ENCODE data around the gene NPB.

Gene NPB

DNA sequence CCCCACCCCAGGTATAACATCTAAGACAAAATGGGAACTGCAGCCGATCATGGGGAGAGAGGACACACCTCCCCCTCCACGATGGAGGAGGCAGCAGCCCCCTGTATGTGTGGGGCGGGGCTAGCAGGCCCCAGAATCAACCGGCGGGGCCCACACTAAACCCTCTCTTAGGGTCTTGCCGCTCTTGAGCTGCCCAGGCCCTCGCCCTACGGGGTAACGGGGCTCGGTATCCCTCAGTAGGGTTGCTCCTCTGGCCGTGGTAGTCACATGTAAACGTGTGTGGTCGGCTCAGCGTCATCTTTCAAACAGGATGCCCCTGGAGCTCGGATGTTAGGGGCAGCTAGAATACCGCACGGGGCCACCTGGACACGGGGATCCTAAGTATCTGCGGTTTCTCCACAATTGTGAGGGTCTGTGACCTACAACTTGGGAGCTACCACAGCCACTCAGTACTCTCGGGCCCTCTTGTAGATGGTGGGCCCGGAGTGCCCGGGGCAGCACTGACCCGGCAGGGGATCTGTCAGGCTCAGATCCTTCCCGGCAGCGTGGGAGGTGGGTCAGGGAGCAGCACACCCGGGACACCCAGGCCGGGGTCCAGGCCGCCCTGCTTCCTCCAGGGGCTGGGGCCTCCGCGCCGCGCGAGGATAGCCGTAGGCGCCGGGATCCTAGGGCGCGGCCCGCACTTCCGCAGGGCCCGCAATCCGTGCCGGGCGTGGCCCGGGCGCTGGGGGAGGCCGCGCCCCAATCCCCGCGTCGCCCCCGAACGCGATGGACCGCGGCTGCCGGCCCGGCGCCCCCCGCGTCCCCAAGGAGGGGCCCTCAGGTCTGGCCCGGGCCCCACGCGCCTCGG is 31.7 kb upstream of the NPB start:
- DNase-seq = peak; percentile 64

DNA sequence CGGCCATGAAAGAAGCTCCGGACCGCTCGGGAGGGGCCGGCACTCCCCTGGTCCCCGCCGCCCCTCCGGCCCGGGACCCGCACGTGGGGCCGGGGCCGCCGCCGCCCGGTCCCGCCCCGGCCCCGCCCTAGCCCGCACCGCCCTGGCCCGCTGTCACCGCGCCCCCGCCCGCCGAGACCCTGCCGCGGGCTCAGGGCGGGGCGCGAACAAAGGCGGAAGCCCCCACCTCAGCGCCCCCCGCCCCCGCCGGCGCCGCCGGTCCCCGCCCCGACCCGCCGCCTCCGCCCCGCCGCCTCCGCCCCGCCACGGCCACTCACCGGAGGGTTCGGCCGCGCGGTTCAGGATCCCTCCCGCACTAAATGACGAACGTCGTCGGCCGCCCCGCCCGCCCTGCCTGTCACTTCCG is 31.1 kb upstream of the NPB start, which contains the start of gene ARHGDIA:
Gene ARHGDIA (minus strand): TSS at position 357 of the 406 bp plus-strand sequence. CDS start 1,407 bp downstream, outside the sequence.
- DNase-seq = no peak

- peak; percentile 97 for DNase-seq
These were observed 30.4 kb upstream of the NPB start for GRCh38 chr17:81871387-81872230.

- DNase-seq = no peak
These were observed 24.5 kb upstream of the NPB start for GRCh38 chr17:81877569-81877968.

DNA sequence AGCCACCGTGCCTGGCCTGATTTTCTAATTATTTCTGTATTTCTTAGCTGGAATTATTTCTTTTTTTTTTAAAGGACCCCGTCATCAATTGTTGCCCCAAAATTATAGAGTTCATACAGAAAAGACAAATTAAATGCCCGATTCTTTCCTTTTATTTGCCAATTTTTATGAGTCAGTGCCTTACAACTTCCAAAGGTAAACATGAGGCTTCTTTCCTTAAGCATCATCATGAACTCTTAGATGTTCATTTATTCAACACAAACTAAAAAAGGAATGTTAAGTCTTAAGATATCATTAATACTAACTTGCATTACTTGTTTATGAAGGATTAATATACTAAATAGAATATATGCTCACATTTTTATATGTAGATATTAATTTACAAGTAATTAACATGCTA is 23.7 kb upstream of the NPB start:
- no peak for DNase-seq

DNA sequence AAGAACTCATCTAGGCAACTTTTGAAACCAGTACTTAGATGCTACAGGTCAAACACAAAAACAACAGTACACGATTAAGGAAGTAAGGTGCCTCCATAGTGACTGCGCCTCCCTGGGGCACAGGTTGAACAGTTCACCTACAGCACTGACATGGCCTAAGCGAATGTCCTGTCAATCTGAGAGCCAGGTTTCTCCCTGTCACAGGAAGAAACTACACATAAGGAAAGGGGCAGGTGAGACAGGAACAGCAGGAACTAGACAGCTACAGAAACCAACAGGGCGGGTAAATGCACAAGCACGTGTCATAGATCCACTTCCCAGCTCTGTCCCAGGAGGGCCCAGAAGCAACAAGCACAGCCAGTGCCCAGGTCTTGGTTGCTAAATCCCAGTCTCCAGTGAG is 22.9 kb upstream of the NPB start:
- DNase-seq = no peak

DNA sequence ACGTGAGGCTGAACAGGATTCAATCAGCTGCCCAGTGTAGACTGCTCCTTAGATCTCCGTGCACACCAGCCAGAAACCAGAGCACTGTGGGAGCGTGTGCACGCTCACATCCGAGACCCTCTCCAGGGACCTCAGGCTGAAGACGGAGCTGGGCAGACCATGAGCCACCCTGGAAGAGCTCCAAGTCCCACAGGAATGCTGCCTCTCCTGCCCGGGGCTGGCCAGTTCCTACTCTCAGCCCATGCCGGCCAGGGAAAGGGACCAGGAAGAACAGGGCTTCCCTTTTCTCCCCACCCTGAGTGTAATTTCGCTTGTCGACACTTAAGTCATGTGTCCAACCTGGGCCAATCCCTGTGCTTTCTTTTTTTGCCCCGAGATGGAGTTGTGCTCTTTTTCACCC is 17.5 kb upstream of the NPB start:
- DNase-seq = no peak

GRCh38 chr17:81884968-81885367 is 17.1 kb upstream of the NPB start:
- DNase-seq = no peak

GRCh38 chr17:81885454-81885853 is 16.6 kb upstream of the NPB start:
- no peak for DNase-seq

- DNase-seq = no peak
These were observed 16.0 kb upstream of the NPB start for GRCh38 chr17:81885869-81886548.

DNA sequence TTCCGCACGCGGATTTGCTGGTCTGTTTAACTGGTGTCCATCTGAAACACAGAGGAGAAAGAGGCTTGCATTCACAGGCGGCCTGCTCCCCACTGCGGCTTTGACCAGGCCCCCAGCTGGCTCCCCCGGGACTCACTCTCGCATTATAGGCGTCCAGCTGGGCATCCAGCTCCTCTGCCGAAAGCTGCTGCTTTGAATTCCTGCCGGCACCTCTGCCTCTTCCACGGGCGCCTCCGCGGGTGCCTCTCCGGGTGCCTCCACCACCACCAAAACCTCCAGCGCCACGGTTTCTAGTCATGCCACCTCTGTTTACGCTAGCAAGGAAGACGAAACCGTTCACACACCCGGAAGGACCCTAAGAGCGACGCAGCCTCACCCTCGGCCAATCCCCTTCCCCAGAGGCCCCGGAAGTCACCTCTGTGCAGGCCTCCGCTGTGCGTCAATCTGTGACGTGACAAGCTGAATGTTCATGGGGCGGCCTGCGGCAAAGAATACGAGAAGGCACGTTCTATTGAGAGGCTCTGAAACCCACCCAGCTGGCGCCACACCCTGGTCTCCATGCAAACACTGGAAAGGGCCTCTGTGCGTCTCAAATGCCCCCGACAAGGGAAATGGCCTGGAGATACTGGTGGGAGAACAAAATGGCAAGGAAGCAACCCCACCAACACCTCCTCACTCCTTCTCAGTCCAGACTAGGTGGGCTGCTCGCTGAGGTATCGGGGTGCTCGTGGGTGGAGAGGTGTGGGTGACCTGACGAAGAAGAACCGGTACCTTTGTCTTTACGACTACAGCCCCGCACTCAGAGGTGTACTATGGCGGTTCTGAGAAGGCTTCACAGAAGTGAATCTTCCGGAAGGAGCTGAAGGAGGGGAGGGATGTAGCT is 13.7 kb upstream of the NPB start:
- DNase-seq = no peak

DNA sequence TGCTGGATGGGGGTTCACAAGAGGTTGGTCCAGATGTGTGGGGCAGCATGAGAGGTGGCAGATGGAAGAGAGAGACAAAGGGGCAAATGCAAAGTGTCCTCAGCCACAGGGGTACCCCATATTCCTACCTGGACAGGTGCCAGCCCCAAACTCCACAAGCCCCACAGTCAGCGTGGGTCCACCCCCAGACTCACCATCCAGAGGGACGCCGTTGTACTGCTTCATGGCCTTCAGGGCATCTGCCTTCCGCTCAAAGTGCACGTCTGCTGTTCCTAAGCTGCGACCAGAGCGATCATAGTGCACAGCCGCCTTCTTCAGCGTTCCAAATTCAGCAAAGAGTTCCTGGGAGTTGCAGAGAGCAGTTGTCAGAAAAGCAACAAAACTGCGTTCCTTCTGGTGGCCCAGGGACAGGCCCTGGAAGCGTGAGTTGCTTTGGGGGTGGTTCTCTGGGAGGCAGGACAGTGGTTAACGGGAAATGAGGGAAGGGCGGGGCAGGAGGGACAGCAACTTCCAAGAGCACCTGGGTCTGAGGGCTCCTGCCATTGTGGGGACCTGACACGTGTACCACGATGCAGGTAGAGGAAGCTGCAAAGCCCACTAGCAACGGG is 12.9 kb upstream of the NPB start:
- no peak for DNase-seq

DNA sequence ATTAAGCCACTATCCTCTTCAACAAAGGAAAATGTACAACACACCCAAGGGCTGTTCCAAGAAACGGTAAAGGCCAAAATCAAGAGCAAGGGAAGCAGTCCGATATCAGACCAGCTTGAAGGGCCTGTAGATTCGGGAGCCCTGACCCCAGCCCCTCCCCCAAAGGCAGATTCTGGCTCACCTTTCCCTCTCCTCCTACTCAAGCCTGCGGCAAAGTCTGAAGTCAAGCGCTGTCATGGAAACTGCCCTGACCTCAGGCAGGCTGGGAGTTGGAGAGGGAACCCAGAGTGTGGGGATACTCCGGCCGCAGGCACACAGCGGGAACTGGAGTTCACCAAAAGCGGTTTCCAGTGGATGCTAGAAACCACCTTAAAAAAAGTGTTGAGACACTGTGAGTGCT is 12.4 kb upstream of the NPB start:
- no peak for DNase-seq

GRCh38 chr17:81890447-81891302 is 11.4 kb upstream of the NPB start:
- peak; percentile 48 for DNase-seq

GRCh38 chr17:81891303-81891552 is 10.8 kb upstream of the NPB start:
- no peak for DNase-seq

- DNase-seq = no peak
These were observed 6.6 kb upstream of the NPB start for GRCh38 chr17:81895400-81895799.

- no peak for DNase-seq
These were observed 3.8 kb upstream of the NPB start for GRCh38 chr17:81898029-81898866.

- no peak for DNase-seq
These were observed 3.2 kb upstream of the NPB start for GRCh38 chr17:81898885-81899284.

GRCh38 chr17:81899514-81900166 is 2.4 kb upstream of the NPB start:
- no peak for DNase-seq
